Measurements from ENCODE around the gene PLK3.
A peak's percentile ranks its signal among the peaks of the same experiment; 100 is the strongest.

Gene PLK3

GRCh38 chr1:44778705-44779576, 21.2 kb upstream of the PLK3 start:
- Histone ChIP-seq H3K27me3 (ENCODE audit: insufficient read depth, poor library complexity, severe bottlenecking) (no peaks in the 10 kb centered on the region), H3K27ac (replicated peaks) (no peak overlapping the region), H3K4me3 (replicated peaks; ENCODE audit: insufficient read depth, low read length) (no peak overlapping the region)
- no peak for DNase-seq (ENCODE audit: low read depth in 1 of 2, low spot score in 1 of 2)
- 0 out of 2 replicates have a peak, but pooled peaks have one; percentile 6 for TF ChIP-seq POLR2AphosphoS5 (IDR thresholded peaks at IDR 0.05; ENCODE audit: low read depth)
- TF ChIP-seq SPI1 (IDR thresholded peaks at IDR 0.05; ENCODE audit: borderline replicate concordance, low read depth), result no peak

- no peaks in the 10 kb centered on the region for H3K27me3 ChIP-seq (ENCODE audit: insufficient read depth, poor library complexity, severe bottlenecking)
- no peak for DNase-seq (ENCODE audit: low read depth in 1 of 2, low spot score in 1 of 2)
- no peak overlapping the region for H3K4me3 ChIP-seq (replicated peaks; ENCODE audit: insufficient read depth, low read length)
- no peak for TF ChIP-seq GABPA (IDR thresholded peaks at IDR 0.05; ENCODE audit: low read depth)
- peak; percentile 70; the same call in 1 of the 2 replicates for TF ChIP-seq POLR2AphosphoS5 (IDR thresholded peaks at IDR 0.05; ENCODE audit: low read depth)
- no peak for TF ChIP-seq SPI1 (IDR thresholded peaks at IDR 0.05; ENCODE audit: borderline replicate concordance, low read depth)
- no peak for TF ChIP-seq REST (IDR thresholded peaks at IDR 0.05; ENCODE audit: insufficient replicate concordance, low read depth)
- no peak for TF ChIP-seq CTCF (IDR thresholded peaks at IDR 0.05; ENCODE audit: insufficient read depth, low read length)
- no peak overlapping the region for H3K27ac ChIP-seq (replicated peaks)
Observed at GRCh38 chr1:44780583-44781121, 19.5 kb upstream of the PLK3 start.

GRCh38 chr1:44783697-44784093, 16.5 kb upstream of the PLK3 start:
- Histone ChIP-seq H3K27me3 (ENCODE audit: insufficient read depth, poor library complexity, severe bottlenecking) (no peaks in the 10 kb centered on the region), H3K27ac (replicated peaks) (no peak overlapping the region), H3K4me3 (replicated peaks; ENCODE audit: insufficient read depth, low read length) (no peak overlapping the region)
- no peak for DNase-seq (ENCODE audit: low read depth in 1 of 2, low spot score in 1 of 2)
- TF ChIP-seq REST (IDR thresholded peaks at IDR 0.05; ENCODE audit: insufficient replicate concordance, low read depth) (no peak), SPI1 (IDR thresholded peaks at IDR 0.05; ENCODE audit: borderline replicate concordance, low read depth) (no peak), POLR2AphosphoS5 (IDR thresholded peaks at IDR 0.05; ENCODE audit: low read depth) (no peak), CTCF (IDR thresholded peaks at IDR 0.05; ENCODE audit: insufficient read depth, low read length) (no peak), GABPA (IDR thresholded peaks at IDR 0.05; ENCODE audit: low read depth) (no peak)
